HG03045 (cell line): Measurements from ENCODE around the gene SDR39U1.
"Not testable (repeated sequence)": the region's sequence is repeated elsewhere in the genome, so short reads cannot be mapped to it uniquely, and the experiment has no call there.

Experiments used
- ATAC-seq: cut with Tn5 transposase; IDR thresholded peaks from one replicate; pipeline ENCODE4 v1.9.1; 2021; ENCODE audit warnings: mild to moderate bottlenecking, moderate library complexity; ENCODE audit not compliant: unreplicated experiment

Gene SDR39U1

GRCh38 chr14:24442240-24443052 is at the start of gene SDR39U1:
SDR39U1 (minus strand) TSS chr14:24442776; CDS start chr14:24442769, 7 bp downstream.
- ATAC-seq: peak; percentile 91

DNA sequence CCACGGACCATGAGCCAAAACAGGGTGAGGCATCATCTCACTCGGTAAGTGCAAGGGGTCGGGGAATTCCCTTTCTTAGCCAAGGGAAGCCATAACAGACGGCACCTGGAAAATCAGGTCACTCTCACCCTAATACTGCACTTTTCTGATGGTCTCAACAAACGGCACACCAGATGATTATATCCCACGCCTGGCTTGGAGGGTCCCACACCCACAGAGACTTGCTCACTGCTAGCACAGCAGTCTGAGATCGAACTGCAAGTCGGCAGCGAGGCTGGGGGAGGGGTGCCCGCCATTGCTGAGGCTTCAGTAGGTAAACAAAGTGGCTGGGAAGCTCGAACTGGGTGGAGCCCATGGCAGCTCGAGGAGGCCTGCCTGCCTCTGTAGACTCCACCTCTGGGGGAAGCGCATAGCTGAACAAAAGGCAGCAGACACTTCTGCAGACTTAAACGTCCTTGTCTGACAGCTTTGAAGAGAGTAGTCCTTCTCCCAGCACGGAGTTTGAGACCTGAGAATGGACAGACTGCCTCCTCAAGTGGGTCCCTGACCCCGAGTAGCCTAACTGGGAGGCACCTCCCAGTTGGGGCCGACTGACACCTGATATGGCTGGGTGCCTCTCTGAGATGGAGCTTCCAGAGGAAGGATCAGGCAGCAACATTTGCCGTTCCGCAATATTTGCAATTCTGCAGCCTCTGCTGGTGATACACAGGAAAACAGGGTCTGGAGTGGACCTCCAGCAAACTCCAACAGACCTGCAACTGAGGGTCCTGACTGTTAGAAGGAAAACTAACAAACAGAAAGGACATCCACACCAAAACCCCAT is 49.2 kb upstream of the SDR39U1 start:
- ATAC-seq: not testable (repeated sequence)

GRCh38 chr14:24483604-24484252 is 41.2 kb upstream of the SDR39U1 start:
- ATAC-seq: no peak

- ATAC-seq: not testable (repeated sequence)
Measured at GRCh38 chr14:24482699-24483303, 40.2 kb upstream of the SDR39U1 start.

GRCh38 chr14:24481622-24482324 is 39.2 kb upstream of the SDR39U1 start:
- peak; percentile 70 for ATAC-seq

- not testable (repeated sequence) for ATAC-seq
Measured at GRCh38 chr14:24479999-24480398, 37.4 kb upstream of the SDR39U1 start.

- ATAC-seq: no peak
Measured at GRCh38 chr14:24475261-24475660, 32.7 kb upstream of the SDR39U1 start.

GRCh38 chr14:24473211-24473610 is 30.6 kb upstream of the SDR39U1 start:
- no peak for ATAC-seq

- ATAC-seq: not testable (repeated sequence)
Measured at GRCh38 chr14:24470450-24470849, 27.9 kb upstream of the SDR39U1 start.

DNA sequence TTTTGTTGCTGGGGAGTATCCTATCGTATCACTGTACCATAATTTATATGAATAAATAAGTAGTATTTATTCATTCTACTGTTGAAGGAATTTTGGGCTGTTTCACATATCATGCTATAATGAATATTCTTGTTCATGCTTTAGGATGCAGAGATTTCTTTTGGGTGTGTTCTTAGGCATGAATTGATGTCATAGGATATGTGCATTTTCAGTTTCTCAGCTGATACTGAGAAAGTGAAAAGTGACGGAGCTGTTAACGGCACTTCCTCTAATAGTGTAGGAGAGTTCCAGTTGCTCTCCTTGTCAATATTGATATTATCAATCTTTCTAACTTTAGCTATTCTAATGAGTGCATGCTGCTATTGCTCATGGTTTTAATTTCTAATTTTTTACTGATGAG is 23.2 kb upstream of the SDR39U1 start:
- no peak for ATAC-seq

- no peak for ATAC-seq
Measured at GRCh38 chr14:24465368-24465767, 22.8 kb upstream of the SDR39U1 start.

DNA sequence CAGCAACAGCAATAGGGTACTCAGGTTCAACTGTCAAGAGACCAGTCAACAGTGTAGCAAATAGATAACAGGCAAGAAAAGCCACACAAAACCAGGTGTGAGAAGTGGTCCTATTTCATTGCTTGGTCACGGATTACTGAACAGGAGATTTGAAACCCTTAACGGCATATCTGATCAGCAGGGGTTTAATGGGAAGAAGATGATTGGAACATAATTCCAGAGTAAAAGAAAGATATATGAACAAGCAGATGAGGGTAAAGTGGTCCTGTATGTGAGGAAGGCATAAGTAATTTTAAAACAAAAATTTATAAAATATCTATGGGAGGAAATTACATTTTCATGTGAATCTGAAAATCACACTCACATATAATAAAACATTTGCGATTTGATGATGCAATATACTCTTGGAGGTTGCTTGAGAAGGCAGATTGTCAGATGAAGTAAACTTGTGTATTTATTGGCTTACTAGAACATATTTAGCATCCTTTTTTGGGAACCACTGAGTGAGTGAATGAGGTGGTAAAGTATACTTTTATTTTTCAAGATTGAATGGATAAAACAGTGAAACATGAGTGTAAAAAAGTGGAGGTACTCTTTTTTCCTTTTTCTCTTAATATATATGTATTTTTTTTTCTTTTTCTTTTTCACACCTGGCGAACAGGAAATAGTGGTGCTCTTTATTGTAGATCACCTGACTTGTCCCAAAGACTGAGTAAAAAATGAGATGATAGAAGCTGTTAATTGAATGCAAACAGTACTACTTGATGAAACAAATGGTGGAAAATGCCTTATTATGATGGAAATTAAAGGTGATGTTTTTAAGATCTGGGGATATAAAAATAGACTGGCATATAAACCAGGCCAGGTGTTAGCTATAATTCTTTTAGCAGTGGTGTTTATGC is 21.6 kb upstream of the SDR39U1 start:
- no peak for ATAC-seq

GRCh38 chr14:24463017-24463883 is 20.7 kb upstream of the SDR39U1 start:
- ATAC-seq: no peak

DNA sequence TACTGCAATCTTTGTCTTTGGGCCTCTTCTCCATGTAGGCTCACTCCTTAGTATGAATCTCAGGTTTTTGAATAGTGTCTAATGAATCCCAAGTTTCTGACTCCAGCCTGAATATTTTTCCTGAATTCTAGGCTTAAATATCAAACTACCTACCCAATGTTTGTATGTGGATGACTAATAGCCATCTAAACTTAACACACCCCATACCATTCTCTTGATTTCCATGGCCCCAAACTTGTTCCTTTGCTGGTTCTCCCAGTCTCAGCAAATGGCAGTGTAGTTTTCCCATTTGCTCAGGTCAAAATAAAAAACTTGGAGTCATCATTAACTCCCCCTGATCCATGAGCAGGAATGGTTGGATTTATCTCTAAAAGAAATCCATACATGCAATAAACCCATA is 18.8 kb upstream of the SDR39U1 start:
- no peak for ATAC-seq

GRCh38 chr14:24459331-24459730 is 16.8 kb upstream of the SDR39U1 start:
- no peak for ATAC-seq

DNA sequence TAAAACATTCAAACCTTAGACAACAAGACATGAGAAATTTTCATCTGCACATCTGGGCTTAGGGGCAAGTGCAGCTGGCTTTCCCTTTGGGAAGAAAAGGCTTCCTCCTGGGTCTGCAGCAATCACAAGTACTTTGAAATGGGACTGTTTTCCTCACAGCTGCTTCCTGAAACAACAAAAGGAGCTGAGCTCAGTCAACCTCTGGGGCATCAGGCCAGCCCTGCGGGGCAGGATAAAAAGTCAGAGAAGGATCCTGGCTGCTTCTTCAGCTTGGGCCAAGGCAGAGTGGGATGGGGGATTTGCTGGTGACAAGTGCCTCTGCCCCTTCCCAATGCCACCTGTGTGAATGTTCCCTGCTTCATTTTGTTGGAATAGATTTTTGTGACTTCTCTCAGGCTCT is 16.2 kb upstream of the SDR39U1 start:
- ATAC-seq: no peak

DNA sequence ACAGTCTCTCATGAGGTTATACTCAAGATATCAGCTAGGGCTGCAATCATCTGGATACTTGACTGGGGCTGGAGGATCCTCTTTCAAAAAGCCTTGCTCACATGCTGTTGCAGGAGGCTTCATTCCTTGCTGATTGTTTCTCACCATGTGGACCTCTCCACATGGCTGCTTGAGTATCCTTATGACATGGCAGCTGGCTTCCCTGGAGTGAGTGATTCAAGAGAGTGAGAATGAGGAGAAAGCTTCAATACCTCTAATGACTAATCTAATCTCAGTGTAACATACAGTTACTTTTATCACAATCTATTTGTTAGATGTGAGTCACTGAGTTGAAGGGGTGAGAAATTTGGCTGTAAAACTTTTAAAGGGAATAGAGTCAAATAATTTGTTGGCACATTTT is 14.4 kb upstream of the SDR39U1 start:
- ATAC-seq: no peak

DNA sequence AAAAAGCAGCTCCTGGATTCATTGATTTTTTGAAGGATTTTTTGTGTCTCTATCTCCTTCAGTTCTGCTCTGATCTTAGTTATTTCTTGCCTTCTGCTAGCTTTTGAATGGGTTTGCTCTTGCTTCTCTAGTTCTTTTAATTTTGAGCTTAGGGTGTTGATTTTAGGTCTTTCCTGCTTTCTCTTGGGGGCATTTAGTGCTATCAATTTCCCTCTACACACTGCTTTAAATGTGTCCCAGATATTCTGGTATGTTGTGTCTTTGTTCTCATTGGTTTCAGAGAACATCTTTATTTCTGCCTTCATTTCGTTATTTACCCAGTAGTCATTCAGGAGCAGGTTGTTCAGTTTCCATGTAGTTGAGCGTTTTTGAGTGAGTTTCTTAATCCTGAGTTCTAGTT is 8.3 kb upstream of the SDR39U1 start:
- not testable (repeated sequence) for ATAC-seq
